Testis (tissue), 2 donors: ENCODE data around the gene LUC7L3.

ENCODE experiments used
- POLR2A ChIP-seq: fragments of 450-650 bp; IDR thresholded peaks from one replicate; pipeline ENCODE4 v1.6.1; 2017; ENCODE audit warnings: antibody characterized with exemption, mild to moderate bottlenecking, moderate library complexity
- TF ChIP-seq, protein P1 (sequence below), 3 experiments: fragments of 450-650 bp in 2 of 3; fragments of 200-600 bp in 1 of 3; sonication (generic) in 1 of 3; IDR thresholded peaks; one replicate each; pipeline ENCODE4 v1.5.1; 2016 to 2019; ENCODE audit warnings: antibody characterized with exemption in 3 of 3, mild to moderate bottlenecking in 2 of 3, moderate library complexity in 1 of 3

DNA sequence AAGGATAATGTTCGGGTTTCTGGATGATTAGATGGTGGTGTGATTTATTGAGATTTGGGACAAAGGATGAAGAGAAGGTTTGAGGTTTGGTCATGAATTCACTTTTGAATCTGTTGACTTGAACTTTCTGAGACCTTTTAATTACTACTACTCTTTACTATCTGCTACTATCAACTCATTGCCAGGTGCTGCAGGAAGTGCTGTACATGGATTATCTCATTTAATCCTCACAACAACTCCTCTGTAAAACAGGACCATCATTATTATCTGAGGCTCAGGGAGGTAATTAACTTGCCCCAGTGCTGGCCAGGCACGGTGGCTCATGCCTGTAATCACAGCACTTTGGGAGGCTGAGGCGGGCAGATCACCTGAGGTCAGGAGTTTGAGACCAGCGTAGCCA lies 8.8 kb upstream of the LUC7L3 start:
- TF ChIP-seq, protein P1, sequence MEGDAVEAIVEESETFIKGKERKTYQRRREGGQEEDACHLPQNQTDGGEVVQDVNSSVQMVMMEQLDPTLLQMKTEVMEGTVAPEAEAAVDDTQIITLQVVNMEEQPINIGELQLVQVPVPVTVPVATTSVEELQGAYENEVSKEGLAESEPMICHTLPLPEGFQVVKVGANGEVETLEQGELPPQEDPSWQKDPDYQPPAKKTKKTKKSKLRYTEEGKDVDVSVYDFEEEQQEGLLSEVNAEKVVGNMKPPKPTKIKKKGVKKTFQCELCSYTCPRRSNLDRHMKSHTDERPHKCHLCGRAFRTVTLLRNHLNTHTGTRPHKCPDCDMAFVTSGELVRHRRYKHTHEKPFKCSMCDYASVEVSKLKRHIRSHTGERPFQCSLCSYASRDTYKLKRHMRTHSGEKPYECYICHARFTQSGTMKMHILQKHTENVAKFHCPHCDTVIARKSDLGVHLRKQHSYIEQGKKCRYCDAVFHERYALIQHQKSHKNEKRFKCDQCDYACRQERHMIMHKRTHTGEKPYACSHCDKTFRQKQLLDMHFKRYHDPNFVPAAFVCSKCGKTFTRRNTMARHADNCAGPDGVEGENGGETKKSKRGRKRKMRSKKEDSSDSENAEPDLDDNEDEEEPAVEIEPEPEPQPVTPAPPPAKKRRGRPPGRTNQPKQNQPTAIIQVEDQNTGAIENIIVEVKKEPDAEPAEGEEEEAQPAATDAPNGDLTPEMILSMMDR (IDR thresholded peaks at IDR 0.05): no peak
- no peak for TF ChIP-seq POLR2A
